Measurements from ENCODE around the gene ADGRL4. TPM values are rescaled to one million over a fixed set of nuclear protein-coding genes. Genes with fewer than 3 reads are reported as not detected.

Gene ADGRL4
- polyA plus RNA-seq, 1 experiment: 16.6 TPM

GRCh38 chr1:78864175-78864574 is 142.4 kb downstream of the ADGRL4 start:
- ChIA-PET POLR2A (no interaction called here), CTCF (no interaction called here)
- DNase-seq (ENCODE audit: low read depth, low spot score): no peak
- no peak overlapping the region for H3K27ac ChIP-seq (ENCODE audit: low read depth, low read length)
- no peaks in the 10 kb centered on the region for H3K9me3 ChIP-seq (ENCODE audit: control insufficient read depth, insufficient read depth, low read length)
- no peaks in the 10 kb centered on the region for H3K27me3 ChIP-seq (ENCODE audit: control insufficient read depth, insufficient read depth, low read length)
- no peak overlapping the region for H3K4me3 ChIP-seq (ENCODE audit: low read depth, low read length)
- no peak for TF ChIP-seq CTCF (IDR thresholded peaks at IDR 0.05; ENCODE audit: low read depth, low read length)

GRCh38 chr1:78856096-78856495 is 150.4 kb downstream of the ADGRL4 start:
- no peaks in the 10 kb centered on the region for H3K27me3 ChIP-seq (ENCODE audit: control insufficient read depth, insufficient read depth, low read length)
- no peak overlapping the region for H3K4me3 ChIP-seq (ENCODE audit: low read depth, low read length)
- H3K27ac ChIP-seq (ENCODE audit: low read depth, low read length): no peak overlapping the region
- H3K9me3 ChIP-seq (ENCODE audit: control insufficient read depth, insufficient read depth, low read length): no peaks in the 10 kb centered on the region
- DNase-seq (ENCODE audit: low read depth, low spot score): no peak
- TF ChIP-seq CTCF (IDR thresholded peaks at IDR 0.05; ENCODE audit: low read depth, low read length): no peak
- ChIA-PET POLR2A (no interaction called here), CTCF (interaction anchor here (1.3 kb wide), 1 partner anchor 17 kb away, joined by 5 read pairs; no protein-coding TSS in a partner anchor)

GRCh38 chr1:78855258-78855657 is 151.3 kb downstream of the ADGRL4 start:
- DNase-seq (ENCODE audit: low read depth, low spot score): no peak
- POLR2A ChIA-PET: no interaction called here
- CTCF ChIA-PET: interaction anchor here (1.3 kb wide), 1 partner anchor 16 kb away, joined by 5 read pairs; no protein-coding TSS in a partner anchor
- Histone ChIP-seq H3K27ac (ENCODE audit: low read depth, low read length) (no peak overlapping the region), H3K9me3 (ENCODE audit: control insufficient read depth, insufficient read depth, low read length) (no peaks in the 10 kb centered on the region), H3K27me3 (ENCODE audit: control insufficient read depth, insufficient read depth, low read length) (no peaks in the 10 kb centered on the region), H3K4me3 (ENCODE audit: low read depth, low read length) (no peak overlapping the region)
- no peak for TF ChIP-seq CTCF (IDR thresholded peaks at IDR 0.05; ENCODE audit: low read depth, low read length)

- Histone ChIP-seq H3K27ac (ENCODE audit: low read depth, low read length) (no peak overlapping the region), H3K4me3 (ENCODE audit: low read depth, low read length) (no peak overlapping the region), H3K27me3 (ENCODE audit: control insufficient read depth, insufficient read depth, low read length) (no peaks in the 10 kb centered on the region), H3K9me3 (ENCODE audit: control insufficient read depth, insufficient read depth, low read length) (no peaks in the 10 kb centered on the region)
- ChIA-PET CTCF (no interaction called here), POLR2A (no interaction called here)
- no peak for TF ChIP-seq CTCF (IDR thresholded peaks at IDR 0.05; ENCODE audit: low read depth, low read length)
- no peak for DNase-seq (ENCODE audit: low read depth, low spot score)
Measured at GRCh38 chr1:78854556-78854955, 152.0 kb downstream of the ADGRL4 start.

- H3K9me3 ChIP-seq (ENCODE audit: control insufficient read depth, insufficient read depth, low read length): no peaks in the 10 kb centered on the region
- DNase-seq (ENCODE audit: low read depth, low spot score): no peak
- H3K27ac ChIP-seq (ENCODE audit: low read depth, low read length): no peak overlapping the region
- CTCF ChIA-PET: interaction anchor here (0.5 kb wide), 1 partner anchor 353 kb away, joined by 3 read pairs; no protein-coding TSS in a partner anchor
- no peak overlapping the region for H3K4me3 ChIP-seq (ENCODE audit: low read depth, low read length)
- no peak for TF ChIP-seq CTCF (IDR thresholded peaks at IDR 0.05; ENCODE audit: low read depth, low read length)
- POLR2A ChIA-PET: no interaction called here
- no peaks in the 10 kb centered on the region for H3K27me3 ChIP-seq (ENCODE audit: control insufficient read depth, insufficient read depth, low read length)
Measured at GRCh38 chr1:78843546-78843945, 163.0 kb downstream of the ADGRL4 start.

Measured in AG04450 (cell line).